Stimulated activated CD4-positive, alpha-beta T cell treated with anti-CD3 and anti-CD28 coated beads, Interleukin-1b, Interleukin-23, amount 100 ng/mL, for 1 hour (primary cell): ENCODE results near the gene PM20D1.
"Not testable (repeated sequence)": the region's sequence is repeated elsewhere in the genome, so short reads cannot be mapped to it uniquely, and the experiment has no call there.

Experiments
- DNase-seq, 2 donors: peaks; one replicate each; pipeline ENCODE4 v3.0.0-alpha.2; 2020; ENCODE audit warnings: low read depth in 2 of 2

PM20D1 gene

GRCh38 chr1:205849619-205850355, at the start of gene PM20D1:
TSS of gene PM20D1 (minus strand) at chr1:205850132. CDS start at chr1:205850072, 60 bp downstream.
- peak; percentile 39 to 54 for DNase-seq

GRCh38 chr1:205896351-205896750, 46.4 kb upstream of the PM20D1 start:
- DNase-seq: no peak

GRCh38 chr1:205894119-205894518, 44.2 kb upstream of the PM20D1 start:
- not testable (repeated sequence) for DNase-seq

- DNase-seq: not testable (repeated sequence)
Measured at GRCh38 chr1:205892175-205892574, 42.2 kb upstream of the PM20D1 start.

GRCh38 chr1:205891481-205891880, 41.5 kb upstream of the PM20D1 start:
- DNase-seq: not testable (repeated sequence)

- not testable (repeated sequence) for DNase-seq
Measured at GRCh38 chr1:205890631-205891030, 40.7 kb upstream of the PM20D1 start.

- DNase-seq: not testable (repeated sequence)
Measured at GRCh38 chr1:205889706-205890105, 39.8 kb upstream of the PM20D1 start.

- DNase-seq: not testable (repeated sequence)
Measured at GRCh38 chr1:205889006-205889405, 39.1 kb upstream of the PM20D1 start.

- DNase-seq: no peak
Measured at GRCh38 chr1:205883792-205884191, 33.9 kb upstream of the PM20D1 start.

- DNase-seq: no peak
Measured at GRCh38 chr1:205880923-205881322, 31.0 kb upstream of the PM20D1 start.

- DNase-seq: no peak
Measured at GRCh38 chr1:205879974-205880373, 30.0 kb upstream of the PM20D1 start.

- no peak for DNase-seq
Measured at GRCh38 chr1:205878026-205878425, 28.1 kb upstream of the PM20D1 start.

GRCh38 chr1:205873148-205873547, 23.2 kb upstream of the PM20D1 start:
- not testable (repeated sequence) for DNase-seq

GRCh38 chr1:205870236-205870635, 20.3 kb upstream of the PM20D1 start:
- no peak for DNase-seq

- no peak for DNase-seq
Measured at GRCh38 chr1:205861540-205861939, 11.6 kb upstream of the PM20D1 start.

GRCh38 chr1:205858141-205858961, 8.4 kb upstream of the PM20D1 start:
- DNase-seq: no peak

- not testable (repeated sequence) for DNase-seq
Measured at GRCh38 chr1:205857501-205857900, 7.6 kb upstream of the PM20D1 start.

- DNase-seq: no peak
Measured at GRCh38 chr1:205856433-205856832, 6.5 kb upstream of the PM20D1 start.

GRCh38 chr1:205852969-205853368, 3.0 kb upstream of the PM20D1 start:
- DNase-seq: no peak

GRCh38 chr1:205851993-205852392, 2.1 kb upstream of the PM20D1 start:
- DNase-seq: no peak

GRCh38 chr1:205843036-205843859, 6.7 kb downstream of the PM20D1 start:
- no peak for DNase-seq

GRCh38 chr1:205842229-205842628, 7.7 kb downstream of the PM20D1 start:
- DNase-seq: no peak
